Measurements from ENCODE around the gene FBXW7.

The FBXW7 gene

DNA sequence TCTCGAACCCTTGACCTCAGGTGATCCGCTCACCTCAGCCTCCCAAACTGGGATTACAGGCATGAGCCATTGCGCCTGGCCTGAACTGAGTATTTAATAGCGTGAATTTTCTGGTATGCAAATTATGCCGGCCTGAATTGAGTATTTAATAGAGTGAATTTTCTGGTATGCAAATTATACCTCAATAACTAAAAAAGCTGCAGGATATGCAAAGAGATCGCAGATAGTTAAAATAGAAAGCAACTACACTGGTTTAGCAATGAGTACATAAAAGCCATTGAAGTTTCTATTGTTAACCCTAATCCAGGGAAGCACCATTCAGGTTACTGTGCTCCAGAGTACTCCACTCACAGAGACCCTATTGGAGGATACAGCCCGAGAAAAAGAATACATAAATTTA lies 22.8 kb downstream of the FBXW7 start:
- H3K27ac ChIP-seq: no peak overlapping the region
- TF ChIP-seq, protein P1, sequence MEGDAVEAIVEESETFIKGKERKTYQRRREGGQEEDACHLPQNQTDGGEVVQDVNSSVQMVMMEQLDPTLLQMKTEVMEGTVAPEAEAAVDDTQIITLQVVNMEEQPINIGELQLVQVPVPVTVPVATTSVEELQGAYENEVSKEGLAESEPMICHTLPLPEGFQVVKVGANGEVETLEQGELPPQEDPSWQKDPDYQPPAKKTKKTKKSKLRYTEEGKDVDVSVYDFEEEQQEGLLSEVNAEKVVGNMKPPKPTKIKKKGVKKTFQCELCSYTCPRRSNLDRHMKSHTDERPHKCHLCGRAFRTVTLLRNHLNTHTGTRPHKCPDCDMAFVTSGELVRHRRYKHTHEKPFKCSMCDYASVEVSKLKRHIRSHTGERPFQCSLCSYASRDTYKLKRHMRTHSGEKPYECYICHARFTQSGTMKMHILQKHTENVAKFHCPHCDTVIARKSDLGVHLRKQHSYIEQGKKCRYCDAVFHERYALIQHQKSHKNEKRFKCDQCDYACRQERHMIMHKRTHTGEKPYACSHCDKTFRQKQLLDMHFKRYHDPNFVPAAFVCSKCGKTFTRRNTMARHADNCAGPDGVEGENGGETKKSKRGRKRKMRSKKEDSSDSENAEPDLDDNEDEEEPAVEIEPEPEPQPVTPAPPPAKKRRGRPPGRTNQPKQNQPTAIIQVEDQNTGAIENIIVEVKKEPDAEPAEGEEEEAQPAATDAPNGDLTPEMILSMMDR (conservative IDR thresholded peaks at IDR 0.05): no peak
- TF ChIP-seq ZFX (IDR thresholded peaks at IDR 0.05): no peak

DNA sequence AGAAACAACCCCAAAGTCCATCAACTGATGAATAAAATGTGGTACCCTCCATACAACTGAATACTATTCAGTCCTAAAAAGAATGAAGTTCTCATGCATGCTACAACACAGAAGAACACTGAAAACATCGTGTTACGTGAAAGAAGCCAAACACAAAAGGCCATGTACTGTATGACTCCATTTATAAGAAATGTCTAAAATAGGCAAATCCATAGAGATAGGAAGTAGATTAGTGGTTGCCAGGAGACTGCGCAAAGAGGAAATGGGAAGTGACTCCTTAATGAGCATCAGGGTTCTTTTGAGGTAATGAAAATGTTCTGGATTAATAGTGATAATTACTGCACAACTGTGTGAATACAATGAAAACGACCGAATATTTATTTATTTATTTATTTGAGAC lies 23.4 kb downstream of the FBXW7 start:
- TF ChIP-seq ZFX (IDR thresholded peaks at IDR 0.05): no peak
- TF ChIP-seq, protein P1 (conservative IDR thresholded peaks at IDR 0.05): no peak
- no peak overlapping the region for H3K27ac ChIP-seq

DNA sequence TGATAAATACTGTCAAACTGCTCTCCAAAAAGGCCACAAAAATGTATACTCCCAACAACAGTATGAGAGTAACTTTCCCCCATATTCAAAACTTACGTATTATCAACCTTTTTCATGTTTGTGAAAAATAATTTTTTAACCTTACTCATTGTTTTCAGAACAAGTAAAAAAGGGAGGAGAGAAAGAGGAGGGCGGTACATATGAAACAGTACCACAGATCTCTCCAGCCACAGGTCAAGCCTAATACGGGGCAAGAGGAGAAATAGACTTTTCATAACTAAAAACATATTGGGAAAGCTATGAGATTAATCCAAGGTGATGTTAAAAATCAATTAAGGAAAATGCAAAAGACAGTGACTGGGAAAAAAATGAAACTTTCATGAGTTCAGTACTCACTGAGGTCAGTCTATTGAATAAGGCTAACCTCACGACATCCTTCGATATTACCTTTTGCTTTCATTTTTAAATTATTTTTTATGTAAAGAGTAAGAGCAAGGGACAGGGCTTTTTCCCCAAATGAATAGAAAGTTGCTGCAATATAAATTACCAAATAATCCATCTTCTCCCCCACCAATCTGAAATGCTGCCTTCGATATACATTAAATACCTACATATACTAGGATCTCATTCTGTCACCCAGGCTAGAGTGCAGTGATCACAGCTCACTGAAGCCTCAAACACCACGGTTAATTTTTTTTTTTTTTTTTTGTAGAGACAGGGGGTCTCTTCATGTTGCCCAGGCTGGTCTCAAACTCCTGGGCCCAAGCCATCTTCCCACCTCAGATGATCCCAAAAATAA lies 25.3 kb downstream of the FBXW7 start:
- no peak for TF ChIP-seq ZFX (IDR thresholded peaks at IDR 0.05)
- TF ChIP-seq, protein P1 (conservative IDR thresholded peaks at IDR 0.05): no peak
- no peak overlapping the region for H3K27ac ChIP-seq

DNA sequence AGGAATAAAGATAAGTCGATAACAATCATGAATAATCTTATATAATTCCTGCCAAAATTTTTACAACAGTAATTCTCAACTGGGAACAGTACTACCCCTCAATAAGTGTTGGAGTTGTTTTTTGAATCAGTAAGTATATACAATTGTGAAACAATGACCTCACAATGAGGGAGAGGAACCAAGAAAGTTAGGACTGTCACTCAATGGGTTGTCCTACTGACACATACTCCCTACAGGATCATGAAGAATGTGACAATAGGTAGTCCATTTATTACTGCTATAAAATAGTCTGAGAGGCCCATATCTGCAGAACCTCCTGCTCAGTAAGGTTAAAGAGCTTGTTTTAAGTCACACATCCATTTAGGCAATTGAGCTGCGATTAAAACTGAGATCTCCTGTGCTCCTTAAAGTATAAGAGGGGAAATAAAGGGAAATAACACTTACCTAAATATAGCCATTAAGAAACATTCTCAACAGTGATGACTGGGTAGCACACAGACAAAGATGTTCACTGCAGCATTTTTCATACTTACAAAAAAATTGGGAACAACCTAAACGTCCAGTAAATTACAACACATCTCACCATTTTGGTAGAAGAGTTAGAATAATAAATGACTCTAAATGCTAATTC lies 26.2 kb downstream of the FBXW7 start:
- no peak overlapping the region for H3K27ac ChIP-seq
- no peak for TF ChIP-seq ZFX (IDR thresholded peaks at IDR 0.05)
- TF ChIP-seq, protein P1 (conservative IDR thresholded peaks at IDR 0.05): no peak

DNA sequence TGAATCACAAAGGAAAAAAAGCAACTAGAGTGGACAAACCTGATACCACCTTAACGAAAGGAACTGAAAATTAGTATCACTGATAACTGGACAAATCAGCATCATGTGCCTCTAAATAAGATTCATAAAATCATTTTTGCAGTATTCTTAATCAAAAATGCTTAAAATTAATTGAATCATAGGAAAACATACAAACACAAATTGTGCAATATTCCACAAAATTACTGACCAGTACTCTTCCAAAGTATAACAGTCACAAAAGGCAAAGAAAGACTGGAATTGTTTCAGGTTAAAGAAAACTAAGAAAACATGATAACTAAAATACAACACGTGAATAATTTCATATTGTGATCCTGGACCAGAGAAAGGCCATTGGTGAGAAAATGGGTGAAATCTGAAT lies 27.1 kb downstream of the FBXW7 start:
- H3K27ac ChIP-seq: no peak overlapping the region
- TF ChIP-seq, protein P1 (conservative IDR thresholded peaks at IDR 0.05): no peak
- no peak for TF ChIP-seq ZFX (IDR thresholded peaks at IDR 0.05)

DNA sequence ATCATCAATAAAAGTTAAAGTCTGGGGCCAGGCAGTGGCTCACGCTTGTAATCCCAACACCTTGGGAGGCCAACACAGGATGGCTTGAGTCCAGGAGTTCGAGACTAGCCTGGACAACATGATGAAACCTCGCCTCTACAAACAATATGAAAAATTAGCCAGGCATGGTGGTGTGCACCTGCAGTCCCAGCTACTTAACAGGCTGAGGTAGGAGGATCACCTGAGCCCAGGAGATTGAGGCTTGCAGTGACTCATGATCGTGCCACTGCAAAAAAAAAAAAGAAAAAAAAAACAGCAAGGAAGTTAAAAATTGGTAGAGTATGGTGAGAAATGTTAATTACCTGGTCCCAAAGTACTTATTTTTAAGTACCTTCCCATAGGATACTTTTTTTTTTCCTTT lies 27.5 kb downstream of the FBXW7 start:
- H3K27ac ChIP-seq: no peak overlapping the region
- TF ChIP-seq ZFX (IDR thresholded peaks at IDR 0.05): no peak
- TF ChIP-seq, protein P1 (conservative IDR thresholded peaks at IDR 0.05): no peak

DNA sequence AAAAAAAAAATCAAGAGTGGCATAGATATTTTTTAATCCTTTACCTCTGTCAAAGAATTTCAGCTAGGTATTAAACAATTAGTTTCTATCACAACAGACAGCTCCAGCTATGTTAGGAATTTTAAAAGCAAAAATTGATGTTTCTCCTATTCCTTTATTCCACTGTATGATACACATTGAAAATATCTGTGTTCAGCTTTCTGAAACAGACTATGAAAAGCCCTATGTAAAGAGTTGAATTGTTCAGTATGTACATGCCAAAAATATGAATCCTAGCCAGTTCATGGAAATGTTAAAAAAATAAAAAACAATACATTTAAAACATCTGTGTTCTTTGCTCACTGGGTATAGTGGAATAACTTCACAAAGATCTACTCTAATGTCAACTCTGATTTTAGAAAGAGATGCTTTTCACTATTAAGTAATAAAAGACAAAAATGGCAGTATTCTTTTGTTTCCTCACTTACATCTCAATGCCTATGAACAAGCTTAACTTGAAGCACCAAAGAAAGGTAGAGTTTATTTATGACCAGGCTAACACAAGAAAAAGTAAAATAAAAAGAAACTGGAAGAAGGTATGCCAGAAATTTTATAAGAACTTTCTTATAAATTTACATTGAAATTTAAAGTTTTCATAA lies 32.1 kb downstream of the FBXW7 start:
- H3K27ac ChIP-seq: no peak overlapping the region
- TF ChIP-seq ZFX (IDR thresholded peaks at IDR 0.05): no peak
- TF ChIP-seq, protein P1 (conservative IDR thresholded peaks at IDR 0.05): no peak

Data from C4-2B (cell line).